Mesenteric fat pad (tissue), 1 donor: ENCODE results near the gene CLDN15. TPM values are rescaled to one million over a fixed set of nuclear protein-coding genes. Genes with fewer than 3 reads are reported as not detected.
"Not testable (repeated sequence)": the region's sequence is repeated elsewhere in the genome, so short reads cannot be mapped to it uniquely, and the experiment has no call there.

Experiments
- DNase-seq: peaks from one replicate; pipeline ENCODE4 v3.0.0-alpha.2; 2020; ENCODE audit warnings: low spot score
- total RNA-seq: library from RNA; stranded (reverse); fragmentation: NEBNext Ultra II Directional; extraction: Animal tissue kit (Norgen Biotek cat#: 25700); gene quantifications from one replicate; pipeline ENCODE4 v1.2.1, GENCODE V29; 2021
- donor health status: DM: yes; HTN: yes; CAD: no.

The CLDN15 gene
- total RNA-seq, 1 donor from 2014 or later, result 13.3 TPM

GRCh38 chr7:101222275-101222830 lies 15.2 kb downstream of the CLDN15 start:
- no peak for DNase-seq

- DNase-seq, result no peak
Measured at GRCh38 chr7:101220295-101220694, 17.3 kb downstream of the CLDN15 start.

GRCh38 chr7:101218236-101219125 lies 19.1 kb downstream of the CLDN15 start:
- no peak for DNase-seq

- peak; percentile 98 for DNase-seq
Measured at GRCh38 chr7:101217388-101218235, 20.0 kb downstream of the CLDN15 start, which contains the start of the genes PLOD3 and ZNHIT1. PLOD3 (minus strand) TSS chr7:101217581; CDS start chr7:101217274, 307 bp downstream. ZNHIT1 (plus strand) TSS chr7:101218165; CDS start chr7:101218196, 31 bp downstream.

GRCh38 chr7:101216860-101217387 lies 20.7 kb downstream of the CLDN15 start:
- DNase-seq, result no peak

DNA sequence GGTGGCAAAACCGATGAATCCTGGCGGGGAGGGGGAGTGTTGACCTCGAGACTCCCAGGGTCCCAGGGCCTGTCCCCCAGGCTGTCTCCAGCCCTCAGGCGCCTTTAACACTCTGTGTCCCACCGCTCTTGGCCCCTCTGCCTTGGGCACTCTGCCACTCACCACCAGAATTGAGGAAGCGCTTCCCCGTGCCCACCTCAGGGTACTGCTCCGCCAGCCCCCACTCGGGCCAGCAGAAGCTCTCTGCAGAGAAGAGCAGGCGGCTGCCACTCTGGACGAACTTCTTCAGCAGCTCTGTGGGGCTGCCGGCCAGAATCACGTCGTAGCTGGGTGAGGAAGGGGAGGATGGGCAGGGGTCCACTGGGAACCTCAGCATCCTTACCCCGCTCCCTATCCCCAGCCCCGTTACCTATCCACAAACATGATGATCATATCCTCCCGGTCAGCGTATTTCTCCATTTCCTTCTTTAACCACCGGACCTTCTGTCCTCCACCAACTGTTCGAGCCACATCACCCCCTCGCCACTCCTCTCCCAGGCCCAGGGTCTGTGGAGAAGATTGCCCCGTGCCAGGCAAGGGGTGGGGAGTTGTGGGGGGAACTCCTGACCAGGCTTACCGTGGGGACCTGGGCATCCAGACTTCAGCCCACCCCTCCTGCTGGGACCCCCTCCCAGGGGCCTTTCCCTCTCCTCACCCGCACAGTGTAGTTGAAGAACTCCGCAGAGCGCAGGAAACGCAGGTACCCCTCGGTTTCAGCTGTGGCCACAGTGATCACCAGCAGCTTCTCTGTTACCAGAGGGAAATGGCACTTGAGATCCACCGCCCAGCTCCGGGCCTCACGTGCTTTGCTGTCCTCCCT lies 21.4 kb downstream of the CLDN15 start:
- no peak for DNase-seq

DNA sequence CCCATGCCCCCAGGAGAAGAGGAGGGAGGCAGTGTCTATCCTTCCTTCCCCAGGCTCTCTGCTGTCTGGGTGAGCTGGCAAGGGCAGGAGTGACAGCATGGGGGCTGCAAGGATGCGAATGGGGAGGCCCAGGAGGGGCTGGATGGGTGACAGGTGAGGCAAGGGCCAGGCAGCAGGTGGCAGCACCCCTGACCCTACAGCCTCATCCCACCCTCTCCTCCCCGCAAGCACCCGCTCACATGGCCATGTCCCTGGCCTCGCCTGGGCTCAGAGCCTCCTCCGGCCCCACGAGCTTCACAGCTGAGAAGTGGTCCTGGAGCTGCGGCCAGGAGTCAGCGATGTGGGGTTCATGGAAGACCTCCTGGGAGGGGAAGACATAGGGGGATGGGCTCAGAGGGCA lies 25.6 kb downstream of the CLDN15 start:
- DNase-seq, result no peak

DNA sequence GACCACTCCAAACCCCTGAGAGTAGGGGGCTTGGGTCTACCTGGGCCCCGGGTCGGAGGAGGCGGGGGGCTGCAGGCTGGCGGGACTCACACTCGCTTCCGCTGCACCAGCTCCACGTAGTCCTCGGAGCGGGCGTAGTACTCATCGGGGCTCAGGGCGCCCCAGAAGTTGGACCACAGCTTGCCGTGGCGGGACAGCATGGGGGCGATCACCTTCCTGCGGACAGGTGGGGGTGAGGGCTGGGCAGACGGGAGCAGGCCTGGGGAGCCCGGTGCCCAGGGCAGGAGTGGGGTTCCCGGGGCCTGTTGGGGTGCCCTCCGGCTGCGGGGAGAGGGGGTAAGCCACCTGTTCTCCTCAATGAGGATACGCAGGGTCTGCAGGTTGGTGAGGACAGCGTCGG lies 26.1 kb downstream of the CLDN15 start:
- no peak for DNase-seq

DNA sequence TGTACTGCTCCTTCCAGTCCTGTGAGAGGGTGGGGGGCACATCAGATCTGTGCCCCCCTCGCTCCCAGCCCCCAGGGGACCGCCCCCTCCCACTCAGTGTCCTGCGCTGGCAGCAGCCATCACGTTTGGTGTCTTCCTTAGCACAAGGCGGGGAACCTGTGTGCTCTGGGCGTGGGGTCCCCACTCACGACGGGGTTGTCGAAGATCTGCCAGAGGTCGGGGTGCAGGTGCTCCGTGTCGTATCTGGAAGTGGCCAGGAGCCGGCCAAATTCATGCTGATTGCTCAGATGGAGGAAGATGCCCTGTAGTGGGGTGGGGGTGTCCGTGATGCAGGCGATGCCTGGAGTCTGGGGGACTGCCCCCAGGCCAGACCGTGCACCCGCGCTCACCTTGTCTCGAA lies 27.5 kb downstream of the CLDN15 start:
- DNase-seq, result no peak

DNA sequence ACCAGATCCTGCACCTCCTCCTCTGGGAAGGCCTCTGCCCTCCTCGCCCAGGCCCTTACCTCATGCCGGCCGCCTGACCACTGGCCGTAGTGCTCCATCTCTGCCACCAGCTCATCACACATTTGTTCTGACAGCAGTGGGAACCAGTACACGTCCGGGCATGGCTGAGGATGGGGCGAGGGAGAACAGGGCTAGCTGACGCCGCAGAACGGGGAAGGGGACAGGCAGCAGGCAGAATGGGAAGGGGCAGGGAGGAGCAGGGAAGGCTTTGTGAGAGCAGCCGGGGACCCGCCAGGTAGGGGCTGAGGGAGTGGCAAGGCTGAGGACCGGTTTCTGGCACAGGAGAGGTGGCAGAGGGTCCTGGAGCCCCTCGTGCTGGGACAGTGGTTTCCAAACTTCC lies 28.8 kb downstream of the CLDN15 start:
- no peak for DNase-seq

DNA sequence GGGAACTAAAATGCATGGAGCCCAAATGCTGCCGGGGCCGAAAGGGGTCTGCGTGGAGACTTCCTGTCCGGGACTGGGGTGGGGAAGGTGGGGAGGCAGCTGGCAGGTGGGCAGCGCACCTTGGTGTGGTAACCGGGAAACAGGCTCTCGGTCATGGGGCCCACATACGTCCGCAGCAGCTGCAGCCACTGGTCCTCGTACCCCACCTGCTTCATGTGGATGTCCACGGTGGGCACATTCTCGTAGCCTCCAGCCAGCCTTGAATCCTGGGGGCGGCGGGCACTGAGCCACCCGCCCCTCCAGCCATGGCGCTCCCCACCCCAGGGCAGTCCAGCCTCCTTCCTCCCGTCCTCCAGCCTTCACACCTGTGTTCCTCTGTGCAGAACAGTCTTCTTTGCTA lies 30.1 kb downstream of the CLDN15 start:
- no peak for DNase-seq

DNA sequence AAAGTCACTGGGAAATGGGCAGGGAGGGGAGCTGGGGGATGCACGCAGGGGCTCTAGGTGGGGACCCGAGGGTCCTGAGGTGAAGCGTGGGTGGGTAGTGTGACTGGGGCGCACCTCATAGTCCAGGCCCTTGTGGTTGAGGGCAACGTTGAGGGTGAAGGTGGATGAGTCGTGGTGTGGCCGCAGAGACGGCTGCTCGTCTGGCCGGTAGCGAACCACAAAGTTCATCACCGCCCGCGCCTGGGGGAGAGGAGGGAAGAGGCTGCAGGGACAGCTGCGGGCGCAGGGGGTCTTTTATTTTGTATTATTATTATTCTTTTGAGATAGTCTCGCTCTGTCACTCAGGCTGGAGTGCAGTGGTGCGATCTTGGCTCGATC lies 30.9 kb downstream of the CLDN15 start:
- no peak for DNase-seq

DNA sequence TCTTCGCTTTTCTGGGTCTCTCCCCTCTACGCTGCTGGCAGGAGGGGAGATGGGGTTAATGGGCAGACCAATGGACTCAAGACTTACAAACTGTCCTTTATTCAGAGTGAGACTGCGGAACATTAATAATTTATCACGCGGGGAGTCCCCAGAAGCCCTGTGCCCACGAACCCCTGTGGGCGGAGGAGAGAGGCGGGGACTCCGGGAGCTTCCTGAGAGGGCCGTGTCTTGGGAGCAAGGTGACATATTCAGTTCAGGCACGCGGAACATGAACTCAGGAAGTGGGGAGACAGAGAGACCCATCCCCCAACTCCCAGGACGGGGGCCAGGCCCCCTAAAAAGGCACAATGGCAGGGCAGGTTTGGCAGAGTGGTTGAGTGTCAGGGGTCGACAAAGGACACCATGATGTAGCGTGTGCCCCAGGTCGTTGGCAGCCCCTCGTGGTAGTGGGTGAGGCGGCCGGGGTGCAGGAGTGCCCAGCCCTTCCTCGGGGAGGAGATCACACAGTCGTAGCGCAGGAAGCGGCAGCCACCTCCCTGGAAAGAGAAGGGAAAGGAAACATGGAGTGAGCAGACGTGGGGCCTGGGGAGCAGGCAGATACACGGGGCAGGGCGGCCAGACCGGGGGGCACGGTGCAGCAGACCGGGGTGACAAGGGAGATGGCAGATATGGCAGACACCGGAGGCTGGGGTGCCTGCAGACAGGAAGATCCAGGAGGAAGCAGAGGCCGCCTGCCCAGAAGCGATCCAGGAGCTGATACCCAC lies 31.5 kb downstream of the CLDN15 start:
- no peak for DNase-seq

GRCh38 chr7:101203740-101204738 lies 33.6 kb downstream of the CLDN15 start:
- not testable (repeated sequence) for DNase-seq

- DNase-seq, result no peak
Measured at GRCh38 chr7:101202603-101202918, 35.0 kb downstream of the CLDN15 start.

DNA sequence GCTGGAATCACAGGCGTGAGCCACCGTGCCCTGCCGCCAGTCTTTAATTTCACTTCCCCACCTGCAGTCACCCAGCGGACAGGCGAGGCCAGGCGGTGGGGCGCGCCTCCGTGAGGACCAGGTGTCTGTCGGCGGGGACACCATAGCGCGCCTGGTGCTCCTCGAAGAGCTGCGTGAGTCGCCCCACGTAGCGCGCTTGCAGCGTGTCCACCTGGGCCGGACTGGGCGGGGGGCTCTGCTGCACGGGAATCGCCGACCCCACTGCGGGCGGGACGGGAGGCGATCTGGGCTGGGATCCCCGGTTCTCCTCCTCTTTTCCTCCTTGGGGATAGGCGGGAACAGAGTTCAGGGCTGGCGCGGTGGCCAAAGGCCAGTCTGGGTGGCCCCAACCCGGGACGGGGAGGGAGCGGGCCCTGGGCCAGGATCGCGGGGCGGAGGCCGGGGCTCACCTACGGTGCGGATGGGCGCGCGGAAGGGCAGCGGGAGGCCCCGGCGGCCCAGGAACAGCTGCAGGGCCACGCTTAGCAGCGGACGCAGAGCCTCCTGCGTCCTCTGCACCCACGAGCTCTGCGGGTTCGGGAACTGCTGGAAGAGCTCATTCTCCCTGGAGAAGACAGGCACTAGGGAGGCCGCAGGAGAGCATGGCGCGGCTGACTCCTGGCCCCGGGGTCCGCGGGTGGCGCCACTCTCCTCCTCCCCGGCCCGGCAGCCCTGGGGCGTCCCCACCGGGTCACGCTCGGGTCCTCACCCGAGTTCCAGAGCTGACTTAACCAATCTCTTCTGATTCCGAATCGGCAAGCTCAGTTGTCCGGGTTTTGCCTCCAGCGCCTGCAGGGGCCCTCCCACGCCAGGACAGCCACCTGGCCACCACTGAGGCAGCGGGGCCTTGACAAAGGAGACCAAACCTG lies 35.7 kb downstream of the CLDN15 start:
- no peak for DNase-seq

GRCh38 chr7:101200862-101201599 lies 36.6 kb downstream of the CLDN15 start, which contains the start of gene MOGAT3:
MOGAT3 (minus strand) TSS chr7:101201036; CDS start chr7:101200854, 182 bp downstream.
- no peak for DNase-seq
